ENCODE results near the gene OGDHL.
"Not testable (repeated sequence)": the region's sequence is repeated elsewhere in the genome, so short reads cannot be mapped to it uniquely, and the experiment has no call there.

OGDHL gene

GRCh38 chr10:49761789-49762565 lies at the start of gene OGDHL:
TSS of gene OGDHL (minus strand) at chr10:49762323. CDS start at chr10:49758592, 3,731 bp downstream.
- peak; percentile 68 for DNase-seq (ENCODE audit: low spot score)

- no peak for DNase-seq (ENCODE audit: low spot score)
These were observed 41.9 kb upstream of the OGDHL start for GRCh38 chr10:49803988-49804387.

GRCh38 chr10:49798275-49798674 lies 36.2 kb upstream of the OGDHL start:
- no peak for DNase-seq (ENCODE audit: low spot score)

- no peak for DNase-seq (ENCODE audit: low spot score)
These were observed 29.0 kb upstream of the OGDHL start for GRCh38 chr10:49791100-49791499.

GRCh38 chr10:49784681-49785080 lies 22.6 kb upstream of the OGDHL start:
- DNase-seq (ENCODE audit: low spot score), result no peak

GRCh38 chr10:49783645-49784044 lies 21.5 kb upstream of the OGDHL start:
- no peak for DNase-seq (ENCODE audit: low spot score)

GRCh38 chr10:49781247-49781646 lies 19.1 kb upstream of the OGDHL start:
- no peak for DNase-seq (ENCODE audit: low spot score)

GRCh38 chr10:49778197-49778596 lies 16.1 kb upstream of the OGDHL start:
- no peak for DNase-seq (ENCODE audit: low spot score)

GRCh38 chr10:49776851-49777250 lies 14.7 kb upstream of the OGDHL start:
- DNase-seq (ENCODE audit: low spot score), result no peak

- no peak for DNase-seq (ENCODE audit: low spot score)
These were observed 12.9 kb upstream of the OGDHL start for GRCh38 chr10:49775014-49775413.

GRCh38 chr10:49772944-49773343 lies 10.8 kb upstream of the OGDHL start:
- not testable (repeated sequence) for DNase-seq (ENCODE audit: low spot score)

- DNase-seq (ENCODE audit: low spot score), result not testable (repeated sequence)
These were observed 8.9 kb upstream of the OGDHL start for GRCh38 chr10:49771046-49771445.

- no peak for DNase-seq (ENCODE audit: low spot score)
These were observed 7.6 kb upstream of the OGDHL start for GRCh38 chr10:49769692-49770091.

- no peak for DNase-seq (ENCODE audit: low spot score)
These were observed 6.6 kb upstream of the OGDHL start for GRCh38 chr10:49768731-49769130.

- no peak for DNase-seq (ENCODE audit: low spot score)
These were observed 6.2 kb upstream of the OGDHL start for GRCh38 chr10:49768329-49768728.

GRCh38 chr10:49767752-49768151 lies 5.6 kb upstream of the OGDHL start:
- DNase-seq (ENCODE audit: low spot score), result no peak

- no peak for DNase-seq (ENCODE audit: low spot score)
These were observed 4.4 kb upstream of the OGDHL start for GRCh38 chr10:49766484-49766883.

- DNase-seq (ENCODE audit: low spot score), result no peak
These were observed 399 bp upstream of the OGDHL start for GRCh38 chr10:49762566-49762877.

- DNase-seq (ENCODE audit: low spot score), result no peak
These were observed 828 bp downstream of the OGDHL start for GRCh38 chr10:49761201-49761788.

GRCh38 chr10:49760789-49761188 lies 1.3 kb downstream of the OGDHL start:
- no peak for DNase-seq (ENCODE audit: low spot score)

GRCh38 chr10:49759787-49760551 lies 2.2 kb downstream of the OGDHL start:
- no peak for DNase-seq (ENCODE audit: low spot score)

- DNase-seq (ENCODE audit: low spot score), result no peak
These were observed 3.7 kb downstream of the OGDHL start for GRCh38 chr10:49758249-49758930.

GRCh38 chr10:49756641-49757040 lies 5.5 kb downstream of the OGDHL start:
- no peak for DNase-seq (ENCODE audit: low spot score)

Data from germinal center (tissue), 1 donor.